GM12892 (cell line): ENCODE measurements around the gene HIGD1A.
"Not testable (repeated sequence)": the region's sequence is repeated elsewhere in the genome, so short reads cannot be mapped to it uniquely, and the experiment has no call there.

Experiments used
- DNase-seq: peaks from one replicate; pipeline ENCODE4 v3.0.0; 2011; ENCODE audit not compliant: insufficient read length
- FAIRE-seq: peaks from 2 replicates; lab custom pipeline; 2011; peaks lifted over from hg19 to GRCh38; lab: Jason Lieb, UNC
- POLR2A ChIP-seq: IDR thresholded peaks from 2 replicates; pipeline ENCODE4 v1.6.1; 2011; ENCODE audit warnings: low read depth, low read length, control low read depth
- POLR2AphosphoS5 ChIP-seq: IDR thresholded peaks from 2 replicates; pipeline ENCODE4 v1.6.1; 2011; ENCODE audit warnings: low read depth, low read length, control low read depth
- TAF1 ChIP-seq: IDR thresholded peaks from 2 replicates; pipeline ENCODE4 v1.6.1; 2011; ENCODE audit warnings: low read depth, mild to moderate bottlenecking, control low read depth, low read length, borderline replicate concordance

The HIGD1A gene

DNA sequence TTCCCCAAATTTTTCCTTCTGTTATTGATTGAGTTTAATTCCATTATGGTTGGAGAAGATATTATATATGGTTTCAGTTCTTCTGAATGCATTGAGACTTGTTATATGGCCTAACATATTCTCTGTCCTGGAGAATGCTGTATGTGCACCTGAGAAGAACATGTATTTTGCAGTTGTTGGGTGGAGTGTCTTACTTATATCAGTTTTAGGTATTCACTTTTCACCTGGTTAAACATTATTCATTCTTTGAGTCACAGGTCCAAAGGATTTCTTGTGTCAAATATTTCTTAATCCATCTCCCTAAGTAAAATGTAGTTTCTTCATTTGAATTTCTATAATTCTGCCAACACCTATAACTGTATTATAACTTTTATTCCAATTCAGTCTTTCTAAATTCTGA is 22.7 kb upstream of the HIGD1A start:
- DNase-seq (no peak), FAIRE-seq (no peak)
- TF ChIP-seq POLR2A (no peak), POLR2AphosphoS5 (no peak), TAF1 (no peak)

DNA sequence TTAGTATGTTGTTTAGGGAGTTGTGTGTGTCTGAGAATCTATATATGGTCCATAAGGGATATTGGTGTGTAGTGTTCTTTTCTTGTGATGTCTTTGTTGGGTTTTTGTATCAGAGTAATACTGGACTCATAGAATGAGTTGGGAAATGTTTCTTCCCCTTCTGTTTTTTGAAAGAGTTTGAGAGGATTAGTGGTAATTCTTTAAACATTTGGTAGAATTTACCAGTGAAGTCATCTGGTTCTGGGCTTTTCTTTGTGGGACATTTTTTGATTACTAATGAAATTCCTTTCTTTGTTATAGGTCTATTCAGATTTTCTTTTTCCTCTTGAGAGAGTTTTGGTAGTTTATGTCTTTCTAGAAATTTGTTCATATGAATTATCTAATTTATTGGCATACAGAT is 21.9 kb upstream of the HIGD1A start:
- TF ChIP-seq POLR2AphosphoS5 (no peak), POLR2A (no peak), TAF1 (no peak)
- DNase-seq (no peak), FAIRE-seq (no peak)

DNA sequence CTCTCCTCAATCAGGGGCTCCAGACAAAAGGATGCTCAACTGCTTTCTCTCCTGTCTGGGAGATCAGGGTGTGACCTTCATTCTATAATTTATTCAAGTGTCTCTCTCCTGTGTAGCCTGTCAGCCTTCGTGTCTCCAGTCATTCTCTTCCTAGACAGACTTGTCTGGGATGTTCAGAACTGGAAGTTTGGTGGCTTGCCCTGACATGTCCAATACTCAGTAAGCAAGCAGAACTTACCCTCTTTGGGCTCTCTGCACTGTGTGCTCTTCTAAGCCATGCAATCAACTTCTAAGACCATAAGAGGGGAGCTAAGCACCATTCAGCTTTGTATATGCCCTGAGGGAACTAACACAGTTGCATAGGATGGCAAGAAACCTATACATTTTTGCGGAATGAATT is 19.1 kb upstream of the HIGD1A start:
- TF ChIP-seq POLR2A (no peak), POLR2AphosphoS5 (no peak), TAF1 (no peak)
- FAIRE-seq (no peak), DNase-seq (no peak)

- no peak for DNase-seq
- FAIRE-seq: no peak
- no peak for TF ChIP-seq TAF1
Measured at GRCh38 chr3:42822828-42823227, 18.5 kb upstream of the HIGD1A start.

GRCh38 chr3:42820746-42821051 is 16.4 kb upstream of the HIGD1A start:
- TF ChIP-seq POLR2AphosphoS5 (no peak), TAF1 (no peak), POLR2A (no peak)
- no peak for FAIRE-seq
- DNase-seq: no peak

DNA sequence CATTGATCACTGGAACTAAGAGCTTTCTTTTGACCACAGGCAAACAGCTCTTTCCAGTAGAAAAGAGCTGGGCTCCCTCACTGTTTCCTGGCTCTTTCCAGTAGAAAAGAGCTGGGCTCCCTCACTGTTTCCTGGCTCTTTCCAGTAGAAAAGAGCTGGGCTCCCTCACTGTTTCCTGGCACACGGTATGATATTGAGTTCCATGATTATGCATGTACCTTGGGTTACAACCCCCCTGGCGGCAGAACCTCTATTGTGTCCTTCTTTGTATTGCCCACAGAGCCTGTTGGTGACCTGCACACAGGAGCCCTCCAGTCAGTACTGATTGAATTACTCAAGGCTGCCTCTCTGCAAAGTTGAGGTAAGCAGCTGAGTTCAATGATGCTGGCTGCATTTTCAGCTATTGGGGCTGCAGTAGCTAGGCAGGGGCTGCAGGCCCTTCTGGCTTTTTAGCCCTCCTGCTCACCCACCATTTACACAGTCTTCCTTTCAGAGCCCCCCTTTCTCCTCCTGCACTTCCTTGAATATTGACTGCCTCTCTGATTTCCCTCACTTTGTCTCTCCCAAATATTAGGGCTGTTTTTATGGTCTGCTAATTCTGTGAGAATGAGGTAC is 15.2 kb upstream of the HIGD1A start:
- no peak for DNase-seq
- TF ChIP-seq POLR2AphosphoS5 (no peak), POLR2A (no peak), TAF1 (no peak)
- no peak for FAIRE-seq

DNA sequence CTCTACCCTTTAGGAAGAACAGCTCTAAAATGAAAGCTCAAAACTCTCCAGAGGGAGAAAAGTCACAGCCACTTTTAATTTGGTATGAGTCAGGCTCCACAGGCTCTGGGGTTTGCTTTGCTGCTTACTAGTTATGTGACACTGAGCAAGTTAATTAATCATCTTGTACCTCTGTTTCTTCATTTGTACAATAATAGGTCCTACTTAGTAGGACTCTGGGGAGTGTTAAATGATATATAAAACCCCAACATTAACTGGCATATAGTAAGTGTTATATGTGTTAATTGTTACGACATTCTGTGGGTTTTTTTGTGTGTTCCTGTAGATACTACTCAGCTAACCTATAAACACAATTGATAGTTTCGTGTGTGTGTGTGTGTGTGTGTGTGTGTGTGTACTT is 11.5 kb upstream of the HIGD1A start:
- TF ChIP-seq TAF1: no peak
- no peak for TF ChIP-seq POLR2AphosphoS5
- no peak for TF ChIP-seq POLR2A
- DNase-seq: no peak
- no peak for FAIRE-seq

DNA sequence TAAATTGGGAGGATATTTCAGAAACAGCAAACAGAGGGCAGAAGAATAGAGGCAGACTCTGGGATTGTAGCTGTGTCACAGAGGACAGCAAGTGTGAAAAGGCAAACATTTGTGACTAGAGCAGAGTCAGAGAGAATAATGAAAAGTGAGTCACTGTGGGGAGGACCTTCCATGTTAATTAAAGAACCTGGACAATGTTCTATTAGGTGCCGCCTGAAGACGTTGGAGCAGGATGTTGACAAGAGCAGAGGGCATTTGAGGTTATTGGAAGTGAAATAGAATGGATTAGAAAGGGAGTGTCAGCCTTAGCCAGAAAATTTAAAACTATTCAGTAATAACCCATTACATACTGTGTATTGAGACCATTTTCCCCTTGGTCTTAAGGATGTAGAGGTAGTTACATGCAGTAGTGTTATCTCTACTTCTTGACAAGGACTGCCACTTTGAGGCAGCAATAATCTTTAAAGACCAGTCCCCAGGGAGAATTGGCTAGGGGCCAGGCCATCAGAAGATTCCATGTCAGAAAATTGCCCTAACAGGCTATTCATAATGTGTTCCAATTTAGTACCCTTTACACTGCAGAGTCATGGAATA is 10.7 kb upstream of the HIGD1A start:
- FAIRE-seq (no peak), DNase-seq (no peak)
- TF ChIP-seq TAF1 (no peak), POLR2AphosphoS5 (no peak), POLR2A (no peak)

DNA sequence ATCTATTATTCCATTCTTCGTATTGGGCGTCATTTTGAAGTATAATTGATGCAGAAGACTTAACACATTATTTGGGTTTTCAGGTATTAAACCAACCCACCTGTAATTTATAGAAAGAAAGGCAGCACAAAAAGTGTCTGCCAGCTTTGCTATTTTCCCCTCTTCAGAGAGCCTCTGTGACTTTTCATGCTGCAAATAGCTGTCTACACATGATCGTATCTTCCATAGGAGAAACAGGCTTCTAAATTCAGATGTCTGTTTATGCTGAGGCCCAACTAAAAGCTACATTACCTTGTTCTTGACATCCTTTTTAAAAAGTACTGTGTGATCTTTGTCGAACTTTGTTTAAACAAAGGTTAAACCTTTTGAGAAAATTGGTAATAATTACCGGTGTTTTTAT is 10.0 kb upstream of the HIGD1A start:
- no peak for DNase-seq
- TF ChIP-seq POLR2AphosphoS5 (no peak), POLR2A (no peak), TAF1 (no peak)
- no peak for FAIRE-seq

GRCh38 chr3:42811118-42811883 is 7.0 kb upstream of the HIGD1A start:
- not testable (repeated sequence) for DNase-seq, FAIRE-seq

- FAIRE-seq, DNase-seq: not testable (repeated sequence)
Measured at GRCh38 chr3:42810706-42811105, 6.4 kb upstream of the HIGD1A start.

DNA sequence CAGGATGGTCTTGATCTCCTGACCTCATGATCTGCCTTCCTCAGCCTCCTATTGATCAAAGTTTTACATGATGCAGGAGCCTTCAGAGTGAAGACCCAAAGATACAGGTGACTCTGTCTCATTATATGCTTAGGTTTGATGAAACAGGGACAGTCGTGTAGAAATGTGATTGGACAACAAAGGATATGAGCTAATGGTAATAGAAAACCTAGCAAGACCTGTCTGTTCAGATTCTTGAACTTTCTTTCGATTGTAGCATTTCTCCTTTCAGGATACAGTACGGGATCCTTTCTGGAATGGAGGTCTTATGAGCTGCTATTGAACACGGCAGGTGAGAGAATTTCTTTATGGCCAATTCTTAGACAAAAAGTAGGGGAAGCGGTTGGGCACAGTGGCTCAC is 4.9 kb upstream of the HIGD1A start, which contains the start of gene ACKR2:
TSS of gene ACKR2 (plus strand) at position 244 of the 400 bp plus-strand sequence. CDS start 55,058 bp downstream, outside the sequence.
- DNase-seq: no peak
- no peak for FAIRE-seq
- TF ChIP-seq POLR2AphosphoS5 (no peak), TAF1 (no peak), POLR2A (no peak)

DNA sequence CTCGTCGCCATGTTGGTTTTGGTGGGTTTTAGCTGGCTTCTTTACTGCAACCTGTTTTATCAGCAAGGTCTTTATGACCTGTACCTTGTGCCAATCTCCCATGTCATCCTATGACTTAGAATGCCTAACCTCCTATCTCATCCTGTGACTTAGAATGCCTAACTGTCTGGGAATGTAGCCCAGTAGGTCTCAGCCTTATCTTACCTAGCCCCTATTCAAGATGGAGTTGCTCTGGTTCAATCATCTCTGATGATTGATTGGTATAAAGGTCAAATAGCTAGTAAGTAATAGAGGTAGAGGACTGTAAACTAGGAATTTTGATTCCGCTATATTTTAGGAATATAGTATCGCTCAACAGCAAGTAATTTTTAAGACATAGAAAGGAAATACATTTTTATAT is 3.6 kb upstream of the HIGD1A start:
- DNase-seq (no peak), FAIRE-seq (no peak)
- no peak for TF ChIP-seq POLR2AphosphoS5
- TF ChIP-seq TAF1: no peak
- TF ChIP-seq POLR2A: no peak
